NCI-H2227 treated with DMSO at 0.1 percent for 48 hours (cell line): ENCODE measurements around the gene DLX2.

Source experiments
- DNase-seq: peaks from one replicate; lab custom pipeline; 2025; lab: John Stamatoyannopoulos, UW

Gene DLX2

DNA sequence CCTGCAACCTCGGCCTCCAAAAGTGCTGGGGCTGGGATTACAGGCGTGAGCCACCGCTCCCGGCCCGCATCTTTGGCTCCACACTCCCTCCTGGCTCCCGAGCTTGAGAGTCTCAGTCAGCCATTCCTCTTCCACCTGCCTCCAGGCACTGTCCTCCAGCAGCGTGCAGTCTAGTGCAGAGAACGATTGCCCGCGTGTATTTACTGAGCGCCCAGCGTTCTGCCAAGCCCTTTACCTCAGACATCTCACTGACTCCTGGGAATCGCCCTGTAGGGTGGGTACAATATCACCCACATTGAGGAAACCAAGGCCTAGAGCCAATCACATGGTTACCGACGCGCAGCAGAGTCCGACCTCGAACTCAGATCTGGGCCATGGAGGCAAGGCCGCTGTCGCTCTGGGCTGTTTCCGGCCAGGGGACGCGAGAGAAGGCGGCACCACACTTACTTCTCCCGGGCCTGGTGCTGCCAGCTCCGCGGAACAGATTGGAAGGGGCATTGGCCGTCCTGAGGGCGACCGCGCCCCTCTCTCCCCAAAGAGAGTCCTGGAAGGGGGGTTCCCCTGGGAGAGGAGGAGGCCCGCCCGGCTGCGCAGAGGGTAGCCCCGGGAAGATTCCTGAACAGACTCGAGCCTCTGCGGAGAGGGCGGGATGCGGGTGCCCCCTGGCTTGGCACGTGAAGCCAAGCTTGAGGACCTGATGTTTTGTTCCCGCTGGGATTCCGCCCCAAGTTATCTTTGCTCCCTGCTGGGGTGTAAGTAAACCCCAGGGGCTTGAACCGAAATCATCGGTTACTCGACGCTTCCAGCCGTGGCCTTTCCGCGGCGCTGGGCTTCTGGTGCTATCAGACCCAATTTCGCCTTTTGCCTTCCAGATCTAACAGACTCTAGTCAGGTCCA, 5.2 kb upstream of the DLX2 start:
- DNase-seq = no peak

GRCh38 chr2:172106108-172106961, 3.6 kb upstream of the DLX2 start:
- DNase-seq = no peak

DNA sequence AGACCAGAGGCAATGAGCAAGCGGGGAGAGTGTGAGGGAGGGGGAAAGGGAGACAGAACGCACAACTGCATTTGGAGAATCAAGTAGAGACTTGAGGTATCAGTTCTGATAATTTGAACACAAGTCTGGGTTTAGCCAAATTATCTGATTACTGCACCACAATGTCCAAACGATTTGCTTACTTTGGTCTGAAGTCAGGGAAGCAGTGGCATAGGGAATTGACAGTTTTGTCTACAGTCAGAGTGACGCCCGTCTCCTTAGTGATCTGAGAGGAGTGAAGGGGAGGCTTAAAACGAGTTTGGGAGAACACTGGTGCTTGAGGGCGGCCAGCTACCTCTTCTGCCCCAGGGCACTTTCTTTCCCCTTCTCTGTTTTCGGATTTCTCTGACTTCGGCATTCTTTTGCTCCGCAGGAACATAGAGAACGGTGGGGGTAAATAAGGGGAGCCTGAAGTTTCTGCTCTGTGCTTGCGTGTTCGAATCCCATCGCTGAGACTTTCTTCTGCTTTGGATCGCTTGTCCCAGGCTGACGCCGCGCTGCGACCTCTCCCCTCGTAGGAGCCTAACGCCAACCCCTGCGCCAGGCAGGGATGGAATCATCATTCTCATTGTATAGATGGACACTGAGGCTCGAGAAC, 2.9 kb upstream of the DLX2 start:
- no peak for DNase-seq

GRCh38 chr2:172103471-172104272, 972 bp upstream of the DLX2 start:
- DNase-seq = no peak

DNA sequence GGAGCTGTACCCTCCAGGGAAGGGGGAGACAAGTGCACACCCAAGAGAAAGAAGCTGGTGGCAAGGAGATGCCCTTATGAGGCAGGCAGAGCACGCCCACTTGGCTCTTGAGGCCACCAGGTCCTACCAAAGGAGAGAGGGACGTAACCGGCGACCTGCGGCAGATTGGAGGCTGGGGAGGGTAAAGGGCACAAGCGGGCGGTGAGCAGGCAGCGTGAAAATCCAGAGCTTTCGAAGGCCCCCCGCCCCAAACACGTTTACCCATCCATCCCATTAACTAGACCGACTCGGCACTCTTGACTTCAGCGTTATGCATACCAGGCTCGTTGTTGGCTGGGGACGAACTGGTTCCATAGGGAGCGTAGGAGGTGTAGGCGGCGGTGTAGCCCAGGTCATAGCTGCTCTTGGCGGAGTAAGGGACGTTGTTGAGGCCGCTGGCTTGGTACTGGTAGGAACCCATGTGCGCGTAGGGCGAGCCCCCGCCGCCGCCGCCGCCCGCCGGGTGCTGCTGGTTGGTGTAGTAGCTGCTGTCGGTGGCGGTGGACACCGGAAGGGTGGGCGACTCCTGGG, 794 bp downstream of the DLX2 start:
- no peak for DNase-seq

DNA sequence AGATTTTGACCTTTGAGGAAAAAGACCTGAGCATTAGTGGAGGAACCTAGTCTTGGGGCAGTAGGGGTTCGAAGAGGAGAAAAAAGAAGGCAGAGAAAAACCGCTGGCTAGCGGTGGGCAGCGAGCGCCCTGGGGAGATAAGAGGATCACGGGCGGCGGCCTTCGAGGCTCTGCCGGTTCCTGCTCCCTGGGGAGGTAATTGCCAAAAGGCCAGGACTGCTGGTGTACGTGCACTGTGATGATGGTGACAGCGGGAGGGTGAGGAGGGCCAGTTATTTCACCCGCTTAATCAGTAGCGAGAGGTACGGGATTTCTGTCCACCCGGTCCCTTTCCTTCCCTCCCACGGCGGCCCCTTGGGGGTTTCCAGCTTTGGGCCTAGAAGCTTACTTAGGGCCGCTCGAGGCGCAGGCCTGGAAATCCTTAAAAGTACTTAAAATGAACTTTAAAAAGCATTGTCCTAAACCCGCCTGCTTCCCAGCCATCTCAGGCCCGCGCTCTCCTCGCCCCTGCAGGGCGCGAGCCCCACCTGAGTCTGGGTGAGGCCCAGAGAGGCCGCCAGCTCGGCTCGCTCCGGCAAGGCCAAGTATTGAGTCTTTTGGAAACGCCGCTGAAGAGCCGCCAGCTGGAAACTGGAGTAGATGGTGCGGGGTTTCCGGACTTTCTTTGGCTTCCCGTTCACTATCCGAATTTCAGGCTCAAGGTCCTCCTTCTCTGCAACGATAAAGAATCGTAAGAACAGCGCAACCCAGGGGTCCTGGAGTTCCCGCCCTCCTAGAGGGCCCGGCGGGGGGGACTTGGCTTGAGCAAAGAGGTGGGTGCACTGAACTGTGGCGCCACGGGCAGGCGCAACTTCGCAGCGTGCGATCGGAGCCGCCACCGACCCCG, 1.5 kb downstream of the DLX2 start:
- DNase-seq = no peak

GRCh38 chr2:172100080-172100934, 2.4 kb downstream of the DLX2 start:
- no peak for DNase-seq

GRCh38 chr2:172099472-172100079, 3.1 kb downstream of the DLX2 start:
- no peak for DNase-seq

DNA sequence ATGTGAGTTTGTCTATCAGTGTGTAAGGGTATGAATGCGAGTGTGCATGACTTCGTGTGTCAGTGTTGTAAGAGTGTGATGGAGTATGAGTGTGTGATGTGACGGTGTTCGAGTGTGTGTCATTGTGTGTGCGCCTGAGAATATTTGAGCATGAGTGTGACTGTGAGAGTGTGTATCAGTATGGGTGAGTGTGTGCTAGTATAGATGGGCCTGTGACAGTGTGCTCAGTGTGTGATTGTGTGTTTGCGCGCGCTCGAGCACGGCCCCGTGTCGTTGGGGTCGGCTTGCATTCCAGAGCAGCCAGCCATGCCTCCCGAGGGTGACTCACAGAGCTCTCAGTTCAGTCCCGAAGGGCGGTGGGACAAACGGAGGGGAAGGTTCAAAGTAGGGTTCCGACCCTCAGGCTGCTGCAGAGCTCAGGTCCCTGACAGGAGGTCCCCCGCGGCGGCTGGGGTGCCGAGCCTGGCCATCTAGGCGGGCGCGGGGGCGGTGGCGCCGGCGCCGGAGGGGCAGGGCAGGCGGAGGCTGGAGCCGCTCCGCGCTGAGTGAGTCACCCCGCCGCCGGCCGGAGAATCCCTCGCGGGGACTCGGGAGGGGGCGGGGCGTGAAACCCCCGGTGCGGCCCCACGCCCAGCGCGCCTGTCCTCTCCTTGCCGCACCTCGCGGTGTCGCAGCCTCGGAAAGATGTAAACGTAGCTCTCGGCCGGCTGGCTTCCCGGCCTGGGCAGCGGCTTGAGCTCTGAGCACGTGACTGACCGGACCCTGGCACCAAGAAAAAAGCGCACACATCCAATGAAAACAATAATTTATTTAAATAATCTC, 3.8 kb downstream of the DLX2 start:
- DNase-seq = no peak

- no peak for DNase-seq
These were observed 4.4 kb downstream of the DLX2 start for GRCh38 chr2:172098287-172098649.

DNA sequence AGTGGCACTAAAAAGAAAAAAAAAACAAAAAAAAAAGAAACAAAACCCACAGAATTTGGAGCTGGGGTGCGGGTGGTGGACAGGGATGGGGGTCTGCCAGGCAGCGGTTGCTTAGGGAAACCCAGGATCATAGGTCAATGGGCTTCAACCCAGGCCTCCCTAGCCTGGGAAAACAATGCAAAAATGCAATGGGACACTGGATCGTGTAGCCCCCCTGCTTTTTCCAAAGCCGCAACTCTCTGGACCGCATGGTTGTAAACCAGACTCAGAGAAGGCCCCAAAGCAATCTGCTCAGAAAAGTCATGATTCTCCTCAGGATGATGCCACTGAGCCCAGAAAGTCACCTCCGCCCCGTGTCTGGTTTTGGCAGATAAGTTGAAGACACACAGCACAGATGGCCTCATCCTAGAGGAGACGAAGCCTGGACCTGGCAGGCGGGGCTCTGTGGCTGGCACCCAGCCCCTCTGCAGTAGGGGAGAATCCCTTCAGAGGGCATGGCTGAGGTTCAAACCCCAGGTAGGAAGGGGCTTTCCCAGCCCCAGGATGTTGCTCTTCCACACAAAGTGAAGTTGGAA, 5.1 kb downstream of the DLX2 start:
- no peak for DNase-seq

DNA sequence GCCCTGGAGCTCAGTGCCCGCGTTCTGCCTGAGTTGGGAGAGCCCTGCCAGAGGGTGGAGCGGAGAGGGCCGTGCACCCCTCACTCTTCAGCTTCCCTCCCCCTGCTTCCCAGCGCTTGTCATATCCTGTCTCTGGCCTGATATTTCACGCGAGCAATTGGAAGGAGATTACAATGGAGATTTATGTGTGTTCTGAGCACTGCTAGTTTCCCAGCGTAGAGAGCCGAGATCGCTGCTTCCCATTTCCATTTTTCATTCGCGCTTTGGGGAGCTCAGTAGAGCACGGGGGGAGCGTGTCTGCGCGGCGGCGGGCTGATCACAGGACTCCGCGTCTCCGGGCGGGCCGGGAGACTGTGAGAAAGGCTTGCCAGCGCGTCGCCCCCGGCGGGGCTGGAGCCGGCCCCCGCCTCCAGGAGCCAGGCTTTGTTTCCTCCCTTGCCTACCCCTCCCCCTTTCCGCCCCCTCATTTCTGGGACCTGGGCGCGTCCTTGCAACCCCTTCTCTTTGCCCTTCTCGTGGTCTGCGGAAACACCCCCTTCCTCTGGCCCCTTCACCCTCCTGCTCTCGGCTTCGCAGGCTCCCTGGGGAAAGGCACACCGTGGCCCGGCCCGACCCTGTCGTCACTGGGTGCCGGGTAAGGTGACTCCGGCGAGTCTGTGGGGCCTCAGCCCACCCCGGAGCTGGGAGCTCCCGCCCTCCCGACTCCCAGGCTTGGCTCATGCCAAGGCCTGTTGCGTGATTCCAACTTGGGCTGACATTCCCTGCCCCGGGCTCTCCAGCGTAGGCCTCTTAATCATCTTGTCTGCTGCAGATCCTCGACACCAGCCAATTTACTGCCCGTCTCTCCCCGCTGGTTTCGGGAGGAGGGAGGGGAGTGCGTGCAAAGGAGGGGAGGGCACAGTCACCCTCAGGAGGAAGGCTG, 5.8 kb downstream of the DLX2 start:
- no peak for DNase-seq

- no peak for DNase-seq
These were observed 6.6 kb downstream of the DLX2 start for GRCh38 chr2:172095905-172096625.

DNA sequence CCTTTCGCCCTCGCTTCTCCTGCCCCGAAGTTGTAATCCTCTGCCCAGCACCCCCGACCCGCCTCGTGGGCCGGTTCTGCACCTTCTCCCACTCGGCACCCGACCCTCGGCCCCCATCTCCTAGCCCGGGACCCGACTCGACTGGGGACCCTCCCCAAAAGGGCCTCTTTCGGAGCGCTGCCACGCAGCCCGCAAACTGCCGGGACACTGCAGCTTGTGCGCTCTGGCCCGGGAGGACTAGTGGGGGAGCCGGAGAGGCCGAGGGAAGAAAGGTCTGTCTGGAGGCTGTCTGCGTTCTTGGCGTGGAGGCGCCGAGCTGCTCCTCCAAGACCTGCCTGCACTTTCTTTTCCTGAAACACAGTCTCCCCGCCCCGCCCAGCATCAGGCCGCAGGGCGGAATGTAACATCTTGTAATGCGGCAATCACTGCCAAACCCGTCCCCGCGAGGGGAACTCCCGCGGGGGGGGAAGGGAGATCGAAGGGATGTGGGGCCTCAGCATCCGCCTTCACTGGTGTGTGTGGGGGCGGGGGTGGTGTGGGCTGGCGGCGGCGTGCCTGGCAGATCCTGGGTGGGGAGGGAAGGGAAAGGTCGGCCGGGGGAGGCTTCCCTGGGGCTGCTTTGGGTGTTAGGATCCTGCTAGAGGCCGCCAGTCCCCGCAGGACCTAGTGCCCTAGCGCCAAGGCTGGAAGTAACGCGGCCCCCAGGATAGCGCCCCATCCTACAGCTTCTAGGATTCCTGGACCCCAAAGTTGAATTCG, 7.4 kb downstream of the DLX2 start:
- no peak for DNase-seq
